Activated CD8-positive, alpha-beta memory T cell treated with anti-CD3 and anti-CD28 coated beads for 4 hours (primary cell): ENCODE data around the gene SLX9.
"Not testable (repeated sequence)": the region's sequence is repeated elsewhere in the genome, so short reads cannot be mapped to it uniquely, and the experiment has no call there.

Source experiments
- DNase-seq, 2 donors: peaks; one replicate each; pipeline ENCODE4 v3.0.0-alpha.2; 2020; ENCODE audit warnings: low read depth in 2 of 2

The SLX9 gene

DNA sequence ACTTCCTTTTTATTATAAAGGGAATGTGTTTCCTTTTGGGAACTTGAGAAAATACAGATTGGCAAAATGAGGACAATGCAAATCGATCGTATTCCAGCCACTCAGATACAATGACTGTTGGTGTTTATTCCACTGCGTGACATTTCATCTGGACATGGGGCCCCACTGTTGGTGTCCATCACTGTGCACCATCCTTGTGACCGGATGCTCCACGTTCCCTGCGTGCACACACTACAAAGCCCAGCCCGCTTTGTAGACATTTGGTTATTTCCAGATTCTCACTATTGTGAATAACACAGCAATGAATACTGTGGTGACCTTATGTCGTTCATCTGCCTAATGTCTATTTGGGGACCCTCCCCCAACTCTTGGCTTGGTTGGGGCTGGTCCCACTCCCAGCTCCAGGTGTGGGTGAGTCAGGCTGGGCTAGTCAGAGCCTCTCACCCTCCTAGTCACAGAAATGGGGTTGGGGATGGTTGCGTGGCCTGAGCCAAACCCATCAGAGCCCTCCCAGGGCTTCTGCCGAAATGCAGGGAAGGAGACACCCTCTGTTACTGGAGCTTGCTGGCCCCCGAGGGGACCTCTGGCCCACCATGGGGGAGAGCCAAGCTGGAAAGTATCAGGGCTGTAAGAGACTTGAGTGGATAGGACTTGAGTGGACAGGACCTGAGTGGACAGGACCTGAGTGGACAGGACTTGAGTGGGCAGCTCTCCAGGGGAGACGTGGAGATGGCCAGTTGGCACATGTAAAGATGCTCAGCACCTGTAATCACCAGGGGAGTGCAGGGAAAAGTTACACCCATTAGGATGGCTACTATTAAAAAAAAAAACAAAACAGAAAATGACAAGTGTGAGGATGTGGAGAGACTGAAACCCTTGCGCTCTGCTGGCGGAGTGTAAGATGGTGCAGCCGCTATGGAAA is 77.5 kb downstream of the SLX9 start:
- DNase-seq = no peak

DNA sequence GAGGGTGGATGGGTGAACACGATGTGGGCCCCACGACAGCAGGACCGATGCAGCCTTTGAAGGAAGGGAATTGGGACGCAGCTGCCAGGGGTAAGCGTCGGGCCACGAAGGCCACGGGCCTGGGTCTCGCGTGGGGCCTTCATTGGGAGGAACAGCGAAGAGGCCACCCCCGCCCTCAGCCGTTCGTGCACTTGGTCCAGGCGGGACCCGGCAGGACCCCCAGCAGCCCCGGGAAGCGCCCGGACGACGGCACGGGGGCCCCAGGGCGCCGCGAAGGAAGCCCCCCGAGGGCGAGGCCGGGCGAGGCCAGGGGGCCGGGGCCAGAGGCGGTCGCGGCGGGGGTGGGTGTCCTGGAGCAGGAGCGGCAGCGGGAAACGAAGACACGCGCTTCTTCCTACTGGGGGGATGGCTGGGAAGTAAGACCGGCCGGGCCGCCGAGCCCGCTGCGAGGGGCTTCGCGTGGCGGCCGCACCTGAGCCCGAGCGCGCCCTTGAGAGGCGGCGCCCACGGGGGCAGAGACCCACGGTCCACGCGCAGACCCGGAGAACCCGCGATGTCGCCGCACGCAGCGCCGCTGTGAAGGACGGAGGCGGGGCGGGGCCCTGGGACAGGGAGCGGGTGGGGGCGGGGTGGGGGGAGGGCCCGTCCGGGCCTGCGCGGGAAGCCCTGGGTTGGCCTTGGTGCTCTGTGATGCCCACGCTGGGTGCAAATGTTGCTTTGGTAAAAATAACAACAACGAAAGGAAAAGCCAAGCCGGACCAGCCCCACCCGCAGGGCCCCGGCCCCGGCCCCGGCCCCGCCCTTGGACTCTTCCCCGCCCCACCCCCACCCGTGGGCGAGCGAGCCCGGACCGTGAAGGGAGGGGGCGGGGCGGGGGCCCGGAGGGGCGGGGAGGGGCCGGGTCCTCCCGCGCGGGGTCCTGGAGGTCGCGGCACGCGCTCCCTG is 78.6 kb downstream of the SLX9 start:
- no peak for DNase-seq

GRCh38 chr21:45019076-45019886 is 79.5 kb downstream of the SLX9 start:
- no peak for DNase-seq

DNA sequence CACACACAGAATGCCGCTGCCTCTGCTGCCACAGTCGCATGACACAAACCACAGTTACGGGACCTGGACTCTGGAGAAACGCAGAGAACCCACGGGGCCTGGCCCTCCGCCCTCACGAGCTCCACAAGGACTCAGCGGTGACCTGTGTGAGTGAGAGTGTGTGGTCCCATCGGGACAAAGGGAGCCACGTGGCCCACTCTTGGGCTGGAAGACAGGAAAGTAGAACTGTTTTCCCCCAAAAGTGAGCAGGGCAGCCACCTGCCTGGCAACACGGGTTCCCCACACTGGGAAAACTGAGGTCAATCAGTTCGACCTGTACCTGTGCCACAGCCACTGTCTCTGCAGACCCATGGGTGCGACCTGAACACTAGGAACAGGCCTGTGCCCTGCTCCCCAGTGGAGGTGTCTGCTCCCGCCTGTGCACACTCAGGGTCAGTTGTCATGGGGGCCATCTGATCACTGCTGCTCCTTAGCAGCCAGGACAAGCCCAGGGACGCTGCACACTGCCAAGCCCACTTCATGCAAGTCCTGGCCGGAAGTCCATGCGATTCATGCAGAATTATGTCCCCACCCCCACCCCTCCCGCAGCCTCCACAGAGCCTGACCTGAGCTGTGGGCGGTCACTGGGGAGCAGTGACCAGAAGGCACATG is 80.2 kb downstream of the SLX9 start:
- DNase-seq = no peak

GRCh38 chr21:45020629-45021427 is 81.0 kb downstream of the SLX9 start:
- no peak for DNase-seq

- no peak for DNase-seq
Measured at GRCh38 chr21:45021428-45022347, 81.9 kb downstream of the SLX9 start.

DNA sequence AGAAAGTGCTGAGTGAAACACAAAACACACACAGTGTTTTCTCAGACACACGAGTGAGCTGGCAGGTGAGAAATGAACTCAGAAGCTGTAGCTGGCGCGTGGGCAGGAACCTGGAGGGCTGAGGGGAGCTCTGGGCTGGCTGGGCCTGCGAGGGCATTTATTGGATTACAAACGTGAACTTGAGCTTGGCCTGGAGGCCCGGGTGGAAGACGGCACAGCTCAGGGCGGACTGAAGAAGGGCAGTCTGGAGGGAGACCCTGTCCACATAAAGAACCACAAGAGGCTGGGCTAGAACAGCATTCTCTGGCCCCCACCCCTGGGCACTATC is 82.5 kb downstream of the SLX9 start:
- no peak for DNase-seq

DNA sequence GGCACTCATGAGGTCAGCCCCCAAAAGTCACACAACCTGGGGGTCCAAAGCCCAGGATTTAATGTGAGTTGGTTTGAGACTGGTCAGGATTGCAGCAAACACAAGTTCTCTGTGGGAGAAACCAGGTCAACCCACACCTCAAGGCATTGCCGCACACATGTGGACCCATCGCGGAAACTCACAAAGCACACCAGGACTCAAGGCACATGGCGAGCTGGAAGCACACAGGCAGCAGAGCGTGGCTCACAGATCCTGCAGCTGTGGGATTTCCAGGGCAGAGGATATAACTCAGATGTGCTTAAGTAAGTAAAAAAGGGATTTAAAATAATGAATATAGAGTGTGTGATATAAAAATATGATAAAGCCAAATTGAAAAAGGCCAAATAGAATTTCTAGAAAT is 82.9 kb downstream of the SLX9 start:
- no peak for DNase-seq

DNA sequence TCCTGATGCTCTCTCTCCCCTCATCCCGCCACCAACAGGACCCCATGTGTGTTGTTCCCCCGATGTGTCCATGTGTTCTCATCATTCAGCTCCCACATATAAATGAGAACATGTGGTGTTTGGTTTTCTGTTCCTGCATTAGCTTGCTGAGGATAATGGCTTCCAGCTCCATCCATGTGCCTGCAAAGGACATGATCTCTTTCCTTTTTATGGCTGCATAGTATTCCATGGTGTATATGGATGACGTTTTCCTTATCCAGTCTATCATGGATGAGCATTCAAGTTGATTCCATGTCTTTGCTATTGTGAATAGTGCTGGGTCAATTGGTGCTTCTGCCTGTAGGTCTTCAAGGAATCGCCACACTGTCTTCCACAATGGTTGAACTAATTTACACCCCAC is 84.7 kb downstream of the SLX9 start:
- not testable (repeated sequence) for DNase-seq

DNA sequence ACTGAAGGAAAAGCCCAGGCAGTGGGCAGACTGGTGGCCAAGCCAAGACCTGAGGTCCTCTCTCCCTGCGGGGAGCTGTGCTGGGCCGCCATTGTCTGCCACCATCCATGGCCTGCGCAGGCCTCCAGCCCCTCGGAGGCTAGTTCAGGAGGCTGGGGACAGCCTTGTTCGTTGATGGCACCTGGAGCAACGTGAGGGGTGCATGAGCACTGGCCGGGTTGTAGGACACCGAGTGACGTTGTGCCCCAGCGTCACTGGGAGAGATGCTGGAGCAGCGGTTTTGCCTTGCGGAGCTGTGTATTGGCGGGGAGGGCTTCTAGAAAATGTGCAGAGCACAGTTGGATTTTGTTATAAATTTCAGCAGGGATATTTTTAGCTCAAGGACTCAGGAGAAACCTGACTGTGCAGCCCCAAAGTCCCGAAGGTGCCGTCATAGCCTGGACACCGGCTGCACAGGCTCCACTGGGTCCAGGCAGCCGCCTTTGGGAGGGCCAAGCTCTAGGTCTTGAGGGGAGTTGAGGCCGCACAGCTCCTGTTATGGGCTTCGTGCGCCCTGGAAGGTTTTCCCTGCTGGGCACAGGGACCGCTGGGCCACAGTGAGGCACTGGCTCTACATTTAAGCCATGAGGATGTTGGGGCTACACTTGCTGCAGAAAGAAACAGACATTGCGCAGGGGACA is 86.4 kb downstream of the SLX9 start:
- no peak for DNase-seq
